Measurements from ENCODE around the gene CCR2.

DNA sequence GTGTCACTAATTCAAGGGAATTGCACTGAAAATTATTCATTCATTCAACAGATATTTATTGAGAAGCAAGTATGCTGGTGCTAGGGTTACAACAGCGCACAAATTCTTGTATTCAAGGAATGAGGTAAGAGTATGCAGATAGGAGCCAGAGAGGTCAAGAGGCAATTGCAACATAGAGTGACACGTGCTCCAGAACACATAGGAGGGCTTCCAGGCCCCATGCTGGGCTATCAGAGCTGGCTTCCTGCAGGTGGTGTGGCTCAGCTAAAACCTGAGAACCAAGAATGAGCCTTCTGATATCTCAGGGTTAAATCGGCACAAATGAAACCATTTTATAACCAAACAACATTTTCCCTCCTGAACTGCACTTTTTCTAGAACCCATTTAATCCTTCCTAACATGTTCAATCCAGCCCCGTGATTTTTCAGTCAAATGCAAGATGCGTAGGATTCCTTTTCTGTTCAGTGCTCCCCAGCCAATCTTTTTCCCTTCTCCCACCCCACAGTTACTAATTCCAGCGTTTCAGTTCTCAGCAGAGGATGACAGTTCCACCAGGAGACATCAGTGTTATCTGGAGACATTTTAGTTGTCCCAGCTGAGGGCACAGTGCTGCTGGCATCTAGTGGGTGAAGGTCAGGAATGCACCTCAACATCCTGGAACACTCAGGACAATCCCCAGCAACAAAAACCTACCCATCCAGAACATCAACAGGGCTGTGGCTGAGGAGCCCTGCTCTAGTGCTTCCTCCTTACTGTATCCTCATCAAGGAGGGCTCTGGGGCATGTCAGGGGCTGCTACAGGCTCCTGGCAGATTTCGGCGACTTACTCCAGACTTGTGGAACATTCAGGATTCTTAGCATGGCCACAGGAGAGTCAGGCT lies 39.9 kb downstream of the CCR2 start:
- TF ChIP-seq, protein P1, sequence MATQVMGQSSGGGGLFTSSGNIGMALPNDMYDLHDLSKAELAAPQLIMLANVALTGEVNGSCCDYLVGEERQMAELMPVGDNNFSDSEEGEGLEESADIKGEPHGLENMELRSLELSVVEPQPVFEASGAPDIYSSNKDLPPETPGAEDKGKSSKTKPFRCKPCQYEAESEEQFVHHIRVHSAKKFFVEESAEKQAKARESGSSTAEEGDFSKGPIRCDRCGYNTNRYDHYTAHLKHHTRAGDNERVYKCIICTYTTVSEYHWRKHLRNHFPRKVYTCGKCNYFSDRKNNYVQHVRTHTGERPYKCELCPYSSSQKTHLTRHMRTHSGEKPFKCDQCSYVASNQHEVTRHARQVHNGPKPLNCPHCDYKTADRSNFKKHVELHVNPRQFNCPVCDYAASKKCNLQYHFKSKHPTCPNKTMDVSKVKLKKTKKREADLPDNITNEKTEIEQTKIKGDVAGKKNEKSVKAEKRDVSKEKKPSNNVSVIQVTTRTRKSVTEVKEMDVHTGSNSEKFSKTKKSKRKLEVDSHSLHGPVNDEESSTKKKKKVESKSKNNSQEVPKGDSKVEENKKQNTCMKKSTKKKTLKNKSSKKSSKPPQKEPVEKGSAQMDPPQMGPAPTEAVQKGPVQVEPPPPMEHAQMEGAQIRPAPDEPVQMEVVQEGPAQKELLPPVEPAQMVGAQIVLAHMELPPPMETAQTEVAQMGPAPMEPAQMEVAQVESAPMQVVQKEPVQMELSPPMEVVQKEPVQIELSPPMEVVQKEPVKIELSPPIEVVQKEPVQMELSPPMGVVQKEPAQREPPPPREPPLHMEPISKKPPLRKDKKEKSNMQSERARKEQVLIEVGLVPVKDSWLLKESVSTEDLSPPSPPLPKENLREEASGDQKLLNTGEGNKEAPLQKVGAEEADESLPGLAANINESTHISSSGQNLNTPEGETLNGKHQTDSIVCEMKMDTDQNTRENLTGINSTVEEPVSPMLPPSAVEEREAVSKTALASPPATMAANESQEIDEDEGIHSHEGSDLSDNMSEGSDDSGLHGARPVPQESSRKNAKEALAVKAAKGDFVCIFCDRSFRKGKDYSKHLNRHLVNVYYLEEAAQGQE (IDR thresholded peaks at IDR 0.05; ENCODE audit: low read depth, low read length) = no peak
- TF ChIP-seq SMC3 (IDR thresholded peaks at IDR 0.05; ENCODE audit: low read depth, low read length) = no peak
- TF ChIP-seq, protein P2, sequence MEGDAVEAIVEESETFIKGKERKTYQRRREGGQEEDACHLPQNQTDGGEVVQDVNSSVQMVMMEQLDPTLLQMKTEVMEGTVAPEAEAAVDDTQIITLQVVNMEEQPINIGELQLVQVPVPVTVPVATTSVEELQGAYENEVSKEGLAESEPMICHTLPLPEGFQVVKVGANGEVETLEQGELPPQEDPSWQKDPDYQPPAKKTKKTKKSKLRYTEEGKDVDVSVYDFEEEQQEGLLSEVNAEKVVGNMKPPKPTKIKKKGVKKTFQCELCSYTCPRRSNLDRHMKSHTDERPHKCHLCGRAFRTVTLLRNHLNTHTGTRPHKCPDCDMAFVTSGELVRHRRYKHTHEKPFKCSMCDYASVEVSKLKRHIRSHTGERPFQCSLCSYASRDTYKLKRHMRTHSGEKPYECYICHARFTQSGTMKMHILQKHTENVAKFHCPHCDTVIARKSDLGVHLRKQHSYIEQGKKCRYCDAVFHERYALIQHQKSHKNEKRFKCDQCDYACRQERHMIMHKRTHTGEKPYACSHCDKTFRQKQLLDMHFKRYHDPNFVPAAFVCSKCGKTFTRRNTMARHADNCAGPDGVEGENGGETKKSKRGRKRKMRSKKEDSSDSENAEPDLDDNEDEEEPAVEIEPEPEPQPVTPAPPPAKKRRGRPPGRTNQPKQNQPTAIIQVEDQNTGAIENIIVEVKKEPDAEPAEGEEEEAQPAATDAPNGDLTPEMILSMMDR (IDR thresholded peaks at IDR 0.05) = no peak
- TF ChIP-seq, protein P3, sequence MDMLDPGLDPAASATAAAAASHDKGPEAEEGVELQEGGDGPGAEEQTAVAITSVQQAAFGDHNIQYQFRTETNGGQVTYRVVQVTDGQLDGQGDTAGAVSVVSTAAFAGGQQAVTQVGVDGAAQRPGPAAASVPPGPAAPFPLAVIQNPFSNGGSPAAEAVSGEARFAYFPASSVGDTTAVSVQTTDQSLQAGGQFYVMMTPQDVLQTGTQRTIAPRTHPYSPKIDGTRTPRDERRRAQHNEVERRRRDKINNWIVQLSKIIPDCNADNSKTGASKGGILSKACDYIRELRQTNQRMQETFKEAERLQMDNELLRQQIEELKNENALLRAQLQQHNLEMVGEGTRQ (IDR thresholded peaks at IDR 0.05; ENCODE audit: borderline replicate concordance, low read depth, low read length) = no peak
- no peak for TF ChIP-seq CHD2 (IDR thresholded peaks at IDR 0.05; ENCODE audit: low read length, partially characterized antibody)
- TF ChIP-seq, protein P4, sequence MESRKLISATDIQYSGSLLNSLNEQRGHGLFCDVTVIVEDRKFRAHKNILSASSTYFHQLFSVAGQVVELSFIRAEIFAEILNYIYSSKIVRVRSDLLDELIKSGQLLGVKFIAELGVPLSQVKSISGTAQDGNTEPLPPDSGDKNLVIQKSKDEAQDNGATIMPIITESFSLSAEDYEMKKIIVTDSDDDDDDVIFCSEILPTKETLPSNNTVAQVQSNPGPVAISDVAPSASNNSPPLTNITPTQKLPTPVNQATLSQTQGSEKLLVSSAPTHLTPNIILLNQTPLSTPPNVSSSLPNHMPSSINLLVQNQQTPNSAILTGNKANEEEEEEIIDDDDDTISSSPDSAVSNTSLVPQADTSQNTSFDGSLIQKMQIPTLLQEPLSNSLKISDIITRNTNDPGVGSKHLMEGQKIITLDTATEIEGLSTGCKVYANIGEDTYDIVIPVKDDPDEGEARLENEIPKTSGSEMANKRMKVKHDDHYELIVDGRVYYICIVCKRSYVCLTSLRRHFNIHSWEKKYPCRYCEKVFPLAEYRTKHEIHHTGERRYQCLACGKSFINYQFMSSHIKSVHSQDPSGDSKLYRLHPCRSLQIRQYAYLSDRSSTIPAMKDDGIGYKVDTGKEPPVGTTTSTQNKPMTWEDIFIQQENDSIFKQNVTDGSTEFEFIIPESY (IDR thresholded peaks at IDR 0.05; ENCODE audit: borderline replicate concordance, low read depth) = no peak
- TF ChIP-seq, protein P5, sequence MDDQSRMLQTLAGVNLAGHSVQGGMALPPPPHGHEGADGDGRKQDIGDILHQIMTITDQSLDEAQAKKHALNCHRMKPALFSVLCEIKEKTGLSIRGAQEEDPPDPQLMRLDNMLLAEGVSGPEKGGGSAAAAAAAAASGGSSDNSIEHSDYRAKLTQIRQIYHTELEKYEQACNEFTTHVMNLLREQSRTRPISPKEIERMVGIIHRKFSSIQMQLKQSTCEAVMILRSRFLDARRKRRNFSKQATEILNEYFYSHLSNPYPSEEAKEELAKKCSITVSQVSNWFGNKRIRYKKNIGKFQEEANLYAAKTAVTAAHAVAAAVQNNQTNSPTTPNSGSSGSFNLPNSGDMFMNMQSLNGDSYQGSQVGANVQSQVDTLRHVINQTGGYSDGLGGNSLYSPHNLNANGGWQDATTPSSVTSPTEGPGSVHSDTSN (IDR thresholded peaks at IDR 0.05) = no peak
- no peak for TF ChIP-seq POLR2AphosphoS5 (IDR thresholded peaks at IDR 0.05; ENCODE audit: low read depth, low read length)
